G401 (cell line): ENCODE measurements around the gene SMG6. TPM values are rescaled to one million over a fixed set of nuclear protein-coding genes. Genes with fewer than 3 reads are reported as not detected.
A peak's percentile ranks its signal among the peaks of the same experiment; 100 is the strongest.
"Not testable (repeated sequence)": the region's sequence is repeated elsewhere in the genome, so short reads cannot be mapped to it uniquely, and the experiment has no call there.

ENCODE experiments used
- DNase-seq: peaks from one replicate; pipeline ENCODE4 v3.0.0-alpha.2; 2015; ENCODE audit warnings: low spot score
- in situ Hi-C: cut with HindIII; loops from 2 replicates; pipeline ENCODE4 v1.10.0; 2016; ENCODE audit warnings: low sequenced_read_pairs, mixed read lengths
- total RNA-seq: library from RNA; depleted of rRNA; stranded (reverse); fragments of >200 nt; shearing (Covaris generic); gene quantifications from 2 replicates; pipeline ENCODE4 v1.2.3, GENCODE V29; 2014

Gene SMG6
- total RNA-seq, 1 experiment from 2014 or later = 17.6 TPM

DNA sequence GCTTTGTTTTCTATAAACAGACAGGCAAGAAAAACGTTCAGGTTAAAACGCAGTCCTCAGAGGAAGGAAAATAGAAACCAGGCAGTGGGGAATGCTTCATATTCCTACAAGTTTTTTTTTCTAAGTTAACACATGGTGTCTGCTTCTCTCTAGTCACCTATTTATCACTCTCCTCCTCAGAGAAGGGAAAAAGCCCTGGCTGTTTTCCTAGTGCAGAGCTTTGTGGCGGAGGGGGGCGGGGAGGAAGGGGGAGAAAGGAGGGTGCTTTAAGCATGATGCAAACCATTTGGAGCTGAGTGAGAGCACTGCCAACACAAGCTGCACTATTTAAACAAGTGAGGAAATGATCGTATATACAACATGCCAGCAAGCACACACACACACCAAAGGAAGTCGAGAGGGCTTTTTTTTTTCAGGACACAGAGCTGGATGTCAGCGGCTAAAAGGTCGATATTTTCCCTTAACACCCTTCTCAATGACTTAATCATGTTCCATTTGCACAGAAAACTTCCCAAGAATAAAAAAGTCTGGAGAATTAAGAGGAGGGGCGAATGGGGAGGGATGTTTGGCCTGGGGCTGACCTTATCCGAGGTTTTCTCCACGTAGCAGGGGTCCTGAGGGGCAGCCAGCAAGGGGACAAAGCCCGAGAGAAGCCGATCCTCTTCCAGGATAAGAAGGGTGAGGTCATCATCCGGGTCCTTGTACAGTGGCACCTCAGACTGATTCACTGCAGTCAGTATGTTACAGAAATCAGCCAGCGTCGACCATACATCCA, 131.3 kb downstream of the SMG6 start:
- in situ Hi-C loops = no loop called here
- peak; percentile 70 for DNase-seq

GRCh38 chr17:2171702-2172076, 131.9 kb downstream of the SMG6 start:
- in situ Hi-C loops = no loop called here
- no peak for DNase-seq

- DNase-seq = no peak
- in situ Hi-C loops = no loop called here
Observed at GRCh38 chr17:2170023-2170422, 133.6 kb downstream of the SMG6 start.

DNA sequence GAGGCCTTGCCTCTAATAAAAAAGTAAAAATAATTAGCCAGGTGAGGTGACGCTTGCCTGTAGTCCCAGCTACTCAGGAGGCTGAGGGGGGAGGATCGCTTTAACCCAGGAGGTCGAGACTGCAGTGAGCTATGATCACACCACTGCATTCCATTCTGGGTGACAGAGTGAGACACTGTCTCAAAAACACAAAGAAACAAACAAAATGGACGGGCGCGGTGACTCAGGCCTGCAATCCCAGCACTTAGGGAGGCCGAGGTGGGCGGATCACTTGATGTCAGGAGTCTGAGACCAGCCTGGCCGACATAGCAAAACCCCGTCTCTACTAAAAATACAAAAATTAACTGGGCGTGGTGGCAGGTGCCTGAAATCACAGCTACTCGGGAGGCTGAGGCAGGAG, 137.9 kb downstream of the SMG6 start:
- DNase-seq = not testable (repeated sequence)
- in situ Hi-C loops = loop anchor here (5.0 kb wide), 1 partner anchor 98 kb away; no protein-coding TSS in a partner anchor

- in situ Hi-C loops = no loop called here
- DNase-seq = no peak
Observed at GRCh38 chr17:2158396-2158780, 145.2 kb downstream of the SMG6 start.

GRCh38 chr17:2157675-2158395, 145.8 kb downstream of the SMG6 start:
- no peak for DNase-seq
- in situ Hi-C loops = no loop called here

DNA sequence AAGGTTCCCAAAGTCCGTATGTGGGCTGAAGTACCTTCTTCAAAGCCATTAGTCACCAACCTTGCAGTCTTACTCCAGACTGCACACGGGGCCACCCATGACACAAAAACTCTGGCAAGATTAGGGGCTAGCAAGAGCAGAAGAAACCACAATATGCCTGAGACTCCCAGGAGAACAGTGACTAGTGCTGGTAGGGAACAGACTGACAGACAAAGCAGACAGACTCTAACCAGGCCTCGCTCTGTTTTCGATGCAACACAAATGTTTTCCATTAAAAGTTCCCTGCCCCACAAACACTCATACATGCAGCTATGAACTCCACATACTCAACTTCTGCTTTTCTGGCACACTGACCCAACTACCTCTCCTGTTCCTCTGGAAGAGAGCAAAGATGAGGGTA, 146.5 kb downstream of the SMG6 start:
- in situ Hi-C loops = no loop called here
- DNase-seq = no peak

DNA sequence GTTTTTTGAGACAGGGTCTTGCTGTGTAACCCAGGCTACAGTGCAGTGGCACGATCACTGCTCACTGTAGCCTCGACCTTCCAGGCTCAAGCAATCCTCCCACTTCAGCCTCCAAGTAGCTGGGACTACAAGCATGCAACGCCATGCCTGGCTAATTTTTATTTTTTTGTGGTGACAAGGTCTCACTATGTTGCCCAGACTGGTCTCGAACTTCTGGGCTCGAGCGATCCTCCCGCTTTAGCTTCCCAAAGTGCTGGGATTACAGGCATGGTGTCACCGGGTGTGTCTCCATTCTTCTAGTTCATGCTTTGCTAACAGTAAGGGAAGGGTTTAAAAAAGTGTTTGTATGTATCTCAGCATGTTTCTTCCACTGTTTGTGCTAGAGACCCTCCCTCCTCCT, 146.9 kb downstream of the SMG6 start:
- in situ Hi-C loops = no loop called here
- DNase-seq = no peak

- in situ Hi-C loops = no loop called here
- no peak for DNase-seq
Observed at GRCh38 chr17:2155573-2155972, 148.0 kb downstream of the SMG6 start.

DNA sequence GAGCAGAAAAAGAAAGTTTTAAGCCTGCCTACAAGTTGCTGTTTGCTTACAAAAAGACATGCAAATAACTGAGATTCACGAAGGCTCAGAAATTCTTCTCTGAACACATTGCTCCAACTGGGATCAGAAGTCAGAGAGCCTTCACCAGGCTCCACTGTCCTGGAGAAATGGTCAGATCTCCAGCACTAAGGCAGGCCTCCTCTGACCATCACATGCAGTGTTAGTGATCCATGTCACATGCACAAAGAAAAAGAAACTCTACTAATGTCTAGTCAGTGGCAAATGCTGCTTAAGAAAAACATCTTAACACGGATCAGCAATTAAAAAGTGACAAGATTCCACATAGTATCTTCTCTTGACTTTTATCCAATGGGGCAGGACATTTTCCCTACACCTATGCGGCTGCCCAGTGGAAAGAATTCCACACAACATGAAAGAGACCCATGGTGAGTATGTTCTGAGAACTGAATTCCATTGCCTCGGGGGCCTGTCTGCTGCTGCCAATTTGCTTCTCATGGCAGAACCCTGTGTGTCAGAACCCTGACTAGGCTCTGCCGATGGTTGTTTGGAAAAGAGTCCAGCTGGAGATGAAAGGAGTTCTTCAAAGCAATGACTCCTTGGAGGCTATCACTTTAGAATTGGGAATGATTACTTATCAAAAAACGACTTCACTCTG, 152.1 kb downstream of the SMG6 start:
- in situ Hi-C loops = no loop called here
- no peak for DNase-seq

DNA sequence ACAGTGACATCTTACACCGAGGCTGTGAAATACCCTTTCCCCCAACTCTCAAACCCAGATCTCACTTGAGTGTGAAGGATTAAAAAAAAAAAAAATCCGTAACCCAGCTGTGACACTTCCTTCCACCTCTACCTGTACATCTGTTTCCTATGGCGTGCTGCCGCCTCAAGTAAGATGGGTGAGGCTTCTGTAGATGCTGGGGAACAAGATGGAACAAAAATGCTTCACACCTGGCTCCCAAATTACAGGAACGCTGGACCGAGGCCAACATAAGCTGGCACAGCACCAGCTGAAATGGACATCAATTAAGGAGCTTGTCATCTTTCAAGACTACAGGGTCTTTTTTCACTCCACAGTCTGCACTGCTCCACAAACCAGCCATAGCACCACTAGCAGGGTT, 152.8 kb downstream of the SMG6 start:
- in situ Hi-C loops = no loop called here

DNA sequence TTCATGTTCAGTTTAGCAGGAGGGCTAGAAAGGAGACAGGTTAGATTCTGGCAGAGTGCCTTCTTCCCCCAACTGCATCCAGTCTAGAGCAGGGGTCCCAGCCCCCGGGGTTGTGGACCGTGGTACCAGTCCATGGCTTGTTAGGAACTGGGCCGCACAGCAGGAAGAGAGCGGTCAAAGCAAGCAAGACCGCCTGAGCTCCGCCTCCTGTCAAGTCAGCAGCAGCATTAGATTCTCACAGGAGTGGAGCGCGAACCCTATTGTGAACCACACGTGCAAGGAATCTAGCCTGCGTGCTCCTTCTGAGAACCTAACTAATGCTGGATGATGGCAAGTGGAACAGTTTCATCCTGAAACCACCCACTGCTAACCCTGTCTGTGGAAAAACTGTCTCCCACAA, 153.7 kb downstream of the SMG6 start:
- no peak for DNase-seq
- in situ Hi-C loops = no loop called here

More for the DNA sequence above, 152.8 kb downstream of the SMG6 start:
- DNase-seq = no peak

GRCh38 chr17:2146132-2146871, 157.3 kb downstream of the SMG6 start:
- DNase-seq = no peak
- in situ Hi-C loops = no loop called here

DNA sequence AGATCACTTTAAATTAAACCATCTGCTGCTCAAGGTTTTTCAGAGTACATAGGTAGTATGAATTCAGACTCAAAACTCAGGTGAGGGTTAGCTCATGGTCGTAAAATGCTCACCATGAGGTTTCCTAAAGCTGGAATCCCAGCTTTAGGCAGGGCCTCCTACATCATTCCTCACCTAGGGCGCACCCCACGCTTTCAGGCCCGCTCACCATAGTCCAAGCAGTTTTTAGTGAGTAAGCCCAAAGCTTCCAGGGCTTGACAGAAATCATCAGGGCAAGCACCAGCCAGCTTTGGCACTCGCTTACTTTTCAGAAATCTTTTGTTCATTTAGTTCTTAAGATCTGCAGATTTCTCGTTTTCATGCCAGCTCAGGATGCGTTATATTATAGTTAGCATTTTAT, 158.9 kb downstream of the SMG6 start:
- DNase-seq = no peak
- in situ Hi-C loops = no loop called here

- in situ Hi-C loops = no loop called here
- no peak for DNase-seq
Observed at GRCh38 chr17:2143332-2143731, 160.3 kb downstream of the SMG6 start.

- DNase-seq, in situ Hi-C loops: not testable (repeated sequence)
Observed at GRCh38 chr17:2142682-2143081, 160.9 kb downstream of the SMG6 start.

DNA sequence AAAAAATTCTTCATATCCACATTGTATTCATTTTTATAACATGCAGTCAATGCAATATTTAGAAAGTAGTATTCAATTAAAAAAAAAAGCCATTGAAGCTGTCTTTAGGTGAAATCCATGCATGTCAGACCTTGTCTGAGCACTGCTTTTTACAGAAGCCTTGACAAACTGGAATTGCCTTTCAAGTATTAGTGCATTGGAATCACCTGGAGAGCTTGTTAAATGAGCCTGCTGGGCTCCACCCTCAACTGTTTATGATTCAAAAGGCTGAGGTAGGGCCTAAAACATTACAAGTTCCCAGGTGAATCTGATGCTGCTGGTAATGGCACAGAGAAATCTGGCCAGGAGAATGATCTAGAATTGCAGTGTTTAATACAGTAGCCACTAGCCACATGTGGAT, 162.9 kb downstream of the SMG6 start:
- in situ Hi-C loops = no loop called here
- no peak for DNase-seq

DNA sequence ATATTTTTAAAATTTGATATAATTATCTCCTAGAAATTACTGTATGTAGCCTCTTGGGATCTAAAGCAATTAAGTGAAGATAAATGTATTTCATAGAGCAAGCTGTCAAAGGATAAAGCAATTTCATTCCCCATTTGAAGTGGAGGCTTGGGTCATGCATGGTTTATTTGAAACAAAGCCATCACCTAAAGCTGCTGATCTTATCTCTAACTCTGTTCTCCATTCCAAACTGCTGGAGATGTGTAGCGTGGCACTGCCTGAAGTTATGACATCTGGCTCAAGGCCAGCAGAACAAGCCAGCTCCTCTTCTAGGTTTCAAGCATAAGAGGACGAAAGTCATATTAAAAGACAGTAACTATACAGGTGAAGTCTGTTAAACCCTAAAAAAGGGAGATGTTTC, 164.8 kb downstream of the SMG6 start:
- no peak for DNase-seq
- in situ Hi-C loops = no loop called here

DNA sequence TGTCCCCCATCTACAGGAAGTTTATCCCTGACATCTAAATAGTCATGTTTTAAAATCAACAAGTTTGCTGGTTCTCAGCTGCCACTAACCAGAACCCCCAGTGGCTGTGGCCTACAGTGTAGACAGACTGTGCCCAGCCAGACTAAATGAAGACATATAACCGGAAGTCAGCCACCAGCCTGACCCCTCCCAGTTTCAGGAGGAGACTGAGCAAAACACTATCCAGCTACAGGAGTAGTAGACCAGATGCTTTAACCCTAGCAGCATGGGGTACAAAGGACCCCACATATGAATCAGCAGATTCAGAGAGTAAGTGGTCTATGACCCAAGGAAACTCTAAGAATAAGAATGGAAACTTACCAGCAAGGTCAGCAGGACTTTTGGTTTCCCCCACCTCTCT, 165.3 kb downstream of the SMG6 start:
- in situ Hi-C loops = no loop called here
- DNase-seq = no peak
